Kidney (tissue), 14 donors: ENCODE results near the gene RAB3B. TPM values are rescaled to one million over a fixed set of nuclear protein-coding genes. Genes with fewer than 3 reads are reported as not detected.

ENCODE experiments used
- DNase-seq, 5 donors: peaks; one replicate each; pipeline ENCODE4 v3.0.0-alpha.2; 2013 to 2020
- FAIRE-seq: peaks from 2 replicates; lab custom pipeline; 2012; peaks lifted over from hg19 to GRCh38; lab: Jason Lieb, UNC
- H3K27ac ChIP-seq, 2 donors: one replicate each; pipeline ENCODE4 v1.7.0; 2013; ENCODE audit warnings: low read depth in 2 of 2, low read length in 2 of 2, inconsistent platforms in 1 of 2
- H3K27me3 ChIP-seq: one replicate; pipeline ENCODE4 v1.7.1; 2013; ENCODE audit warnings: low read length, inconsistent platforms; ENCODE audit not compliant: control insufficient read depth, insufficient read depth
- H3K36me3 ChIP-seq, 3 donors: one replicate each; pipeline versions ENCODE4 v1.7.0 to v1.7.1; 2013; ENCODE audit warnings: low read length in 3 of 3, control low read depth in 1 of 3, inconsistent platforms in 1 of 3; ENCODE audit not compliant: insufficient read depth in 3 of 3, control insufficient read depth in 2 of 3
- H3K4me1 ChIP-seq, 3 donors: one replicate each; pipeline versions ENCODE4 v1.7.0 to v1.7.1; 2013; ENCODE audit warnings: low read length in 3 of 3, inconsistent platforms in 1 of 3, low read depth in 1 of 3; ENCODE audit not compliant: control insufficient read depth in 2 of 3, insufficient read depth in 2 of 3
- H3K4me3 ChIP-seq, 3 donors: one replicate each; pipeline versions ENCODE4 v1.7.0 to v1.8.1; 2013; ENCODE audit warnings: low read length in 3 of 3, control low read depth in 1 of 3, inconsistent platforms in 1 of 3
- H3K9ac ChIP-seq, 3 donors: one replicate each; pipeline versions ENCODE4 v1.7.0 to v1.7.1; 2013; ENCODE audit warnings: low read length in 3 of 3, control low read depth in 1 of 3, inconsistent platforms in 1 of 3
- H3K9me3 ChIP-seq, 3 donors: one replicate each; pipeline versions ENCODE4 v1.7.0 to v1.7.1; 2013; ENCODE audit warnings: low read length in 3 of 3, control low read depth in 1 of 3, inconsistent platforms in 1 of 3; ENCODE audit not compliant: control insufficient read depth in 2 of 3, insufficient read depth in 1 of 3
- intact Hi-C: fragments of 100-400 bp; cut with DNase I; formaldehyde crosslinking; loops from one replicate; pipeline ENCODE4 v1.11.1; 2022
- polyA plus RNA-seq: library from polyadenylated mRNA; stranded (reverse); fragments of 350-450 nt; fragmentation: Illumina TruSeq; extraction: RNeasy Lipid Tissue Mini Kit (QIAGEN cat#74804); gene quantifications from one replicate; pipeline ENCODE4 v1.2.3, GENCODE V29; 2014; ENCODE audit warnings: low read depth, low replicate concordance; ENCODE audit not compliant: insufficient read depth
- total RNA-seq: library from RNA; stranded (reverse); fragmentation: NEBNext Ultra II Directional; extraction: Animal tissue kit (Norgen Biotek cat#: 25700); gene quantifications from one replicate; pipeline ENCODE4 v1.2.1, GENCODE V29; 2021
- TF ChIP-seq, protein P1 (sequence below): IDR thresholded peaks from 3 replicates; pipeline ENCODE4 v1.5.1; 2012; ENCODE audit warnings: mild to moderate bottlenecking, moderate library complexity, borderline replicate concordance; ENCODE audit not compliant: insufficient read depth; ENCODE audit errors: extremely low read depth
- donor health status: control.
- donor health status: control.
- donor health status: control.
- donor health status: control.
- donor health status: control.
- donor health status: DM: yes; HTN: yes; CAD: no.
- donor health status: Normal renal cell carcinoma (clear cell type).

Gene RAB3B
- total and polyA plus RNA-seq, 2 donors from 2014 or later = 0.60 to 0.72 TPM

DNA sequence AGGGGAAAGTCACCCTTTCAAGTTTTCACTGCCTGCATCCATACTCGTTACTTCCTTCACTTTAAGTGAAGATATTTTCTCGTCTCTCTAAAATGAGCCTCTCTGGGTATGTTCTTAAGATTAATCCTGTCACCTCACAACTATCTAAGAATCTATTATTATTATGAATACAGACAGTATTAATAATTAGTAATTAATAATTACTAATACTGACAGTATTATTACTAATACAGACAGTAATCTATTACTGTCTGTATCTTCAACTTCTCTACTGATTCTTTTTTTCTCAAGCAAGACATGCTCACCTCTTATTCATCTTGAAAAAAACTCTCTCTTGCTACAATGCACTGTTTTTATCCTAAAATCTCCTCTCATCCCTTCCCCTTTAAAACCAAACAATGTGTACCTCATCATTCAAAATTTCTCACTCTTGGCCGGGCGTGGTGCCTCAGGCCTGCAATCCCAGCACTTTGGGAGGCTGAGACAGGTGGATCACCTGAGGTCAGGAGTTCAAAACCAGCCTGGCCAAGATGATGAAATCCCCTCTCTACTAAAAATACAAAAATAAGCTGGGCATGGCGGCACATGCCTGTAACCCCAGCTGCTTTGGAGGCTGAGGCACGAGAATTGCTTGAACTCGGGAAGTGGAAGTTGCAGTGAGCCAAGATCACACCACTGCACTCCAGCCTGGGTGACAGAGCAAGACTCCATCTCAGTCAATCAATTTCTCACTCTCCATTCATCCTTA lies 119.7 kb downstream of the RAB3B start:
- peaks cover 0 to 4% (median 0%) of the 10 kb centered on the region in 3 donors for H3K4me1 ChIP-seq
- intact Hi-C loops = no loop called here
- H3K4me3 ChIP-seq = no peak overlapping the region
- no peak for FAIRE-seq
- TF ChIP-seq, protein P1, sequence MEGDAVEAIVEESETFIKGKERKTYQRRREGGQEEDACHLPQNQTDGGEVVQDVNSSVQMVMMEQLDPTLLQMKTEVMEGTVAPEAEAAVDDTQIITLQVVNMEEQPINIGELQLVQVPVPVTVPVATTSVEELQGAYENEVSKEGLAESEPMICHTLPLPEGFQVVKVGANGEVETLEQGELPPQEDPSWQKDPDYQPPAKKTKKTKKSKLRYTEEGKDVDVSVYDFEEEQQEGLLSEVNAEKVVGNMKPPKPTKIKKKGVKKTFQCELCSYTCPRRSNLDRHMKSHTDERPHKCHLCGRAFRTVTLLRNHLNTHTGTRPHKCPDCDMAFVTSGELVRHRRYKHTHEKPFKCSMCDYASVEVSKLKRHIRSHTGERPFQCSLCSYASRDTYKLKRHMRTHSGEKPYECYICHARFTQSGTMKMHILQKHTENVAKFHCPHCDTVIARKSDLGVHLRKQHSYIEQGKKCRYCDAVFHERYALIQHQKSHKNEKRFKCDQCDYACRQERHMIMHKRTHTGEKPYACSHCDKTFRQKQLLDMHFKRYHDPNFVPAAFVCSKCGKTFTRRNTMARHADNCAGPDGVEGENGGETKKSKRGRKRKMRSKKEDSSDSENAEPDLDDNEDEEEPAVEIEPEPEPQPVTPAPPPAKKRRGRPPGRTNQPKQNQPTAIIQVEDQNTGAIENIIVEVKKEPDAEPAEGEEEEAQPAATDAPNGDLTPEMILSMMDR = no peak
- no peaks in the 10 kb centered on the region for H3K36me3 ChIP-seq
- no peaks in the 10 kb centered on the region for H3K27me3 ChIP-seq
- no peak overlapping the region for H3K27ac ChIP-seq
- DNase-seq = no peak
- no peak overlapping the region for H3K9ac ChIP-seq
- H3K9me3 ChIP-seq = no peaks in the 10 kb centered on the region

DNA sequence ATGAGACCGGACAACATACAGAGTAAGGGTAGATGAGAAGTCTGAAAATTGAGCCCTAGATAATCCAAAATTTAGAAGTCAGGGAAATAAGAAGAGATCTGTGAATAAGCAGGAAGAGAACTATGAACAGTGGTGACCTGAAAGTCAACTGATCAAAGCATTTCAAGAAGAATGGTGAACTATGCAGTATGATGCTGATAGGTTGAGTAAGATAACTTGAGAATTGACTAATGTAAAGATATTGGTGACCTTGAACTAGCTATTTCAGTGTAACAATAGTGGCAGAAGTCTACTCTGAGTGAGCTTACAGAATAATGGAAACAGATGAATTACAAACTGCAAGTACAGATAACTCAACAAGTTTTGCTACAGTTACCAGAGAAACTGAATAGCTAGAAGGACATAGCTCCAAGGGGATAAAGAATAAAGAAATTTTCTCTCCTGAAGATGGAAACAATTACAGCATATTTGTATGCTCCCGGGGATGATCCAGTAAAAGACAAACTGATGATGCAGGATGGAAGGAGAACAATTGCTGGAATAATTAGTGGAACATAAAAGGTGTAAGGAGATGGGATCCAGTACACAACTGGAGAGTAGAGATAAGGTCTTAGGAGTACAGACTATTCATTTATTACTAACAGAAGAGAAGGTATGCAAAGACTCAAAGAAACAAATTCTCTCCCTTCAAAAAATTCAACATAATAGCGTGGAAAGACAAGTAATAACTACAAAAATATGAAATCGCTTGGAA lies 122.8 kb downstream of the RAB3B start:
- Histone ChIP-seq H3K9me3 (no peaks in the 10 kb centered on the region), H3K9ac (no peak overlapping the region), H3K27ac (no peak overlapping the region), H3K36me3 (no peaks in the 10 kb centered on the region), H3K4me3 (no peak overlapping the region), H3K4me1 (no peaks in the 10 kb centered on the region), H3K27me3 (no peaks in the 10 kb centered on the region)
- FAIRE-seq (no peak), DNase-seq (no peak)
- intact Hi-C loops = no loop called here
- TF ChIP-seq, protein P1 = no peak

DNA sequence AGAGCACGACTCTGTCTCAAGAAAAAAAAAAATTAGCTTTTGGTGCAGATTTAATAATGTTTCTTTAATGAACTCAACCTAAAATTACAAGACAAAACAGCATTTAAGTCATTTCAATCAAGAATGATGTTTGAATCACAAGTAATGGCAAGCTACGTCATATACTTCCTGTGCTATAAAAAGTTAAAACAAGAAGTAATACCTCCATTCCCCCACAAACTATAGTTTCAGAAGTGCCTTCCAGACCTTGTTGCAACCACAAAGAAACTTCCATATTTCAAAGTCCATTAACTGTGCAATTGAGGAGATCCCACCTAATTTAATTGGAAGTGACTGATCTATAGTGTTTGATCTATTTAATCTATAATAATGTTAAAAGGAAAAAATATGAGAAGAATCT lies 127.1 kb downstream of the RAB3B start:
- Histone ChIP-seq H3K27ac (no peak overlapping the region), H3K27me3 (no peaks in the 10 kb centered on the region), H3K9ac (no peak overlapping the region), H3K4me3 (no peak overlapping the region), H3K4me1 (no peaks in the 10 kb centered on the region), H3K36me3 (no peaks in the 10 kb centered on the region), H3K9me3 (no peaks in the 10 kb centered on the region)
- DNase-seq (no peak), FAIRE-seq (no peak)
- TF ChIP-seq, protein P1 = no peak
- intact Hi-C loops = no loop called here
